Astrocyte (in vitro differentiated cells and primary cell): ENCODE results near the gene CNTRL. TPM values are rescaled to one million over a fixed set of nuclear protein-coding genes. Genes with fewer than 3 reads are reported as not detected.

Experiments used
- DNase-seq: peaks from one replicate; pipeline ENCODE4 v3.0.0-alpha.2; 2010; ENCODE audit warnings: low read depth
- FAIRE-seq: peaks from 2 replicates; lab custom pipeline; 2011; peaks lifted over from hg19 to GRCh38; lab: Jason Lieb, UNC
- H2AFZ ChIP-seq: 2 replicates; pipeline ENCODE4 v1.6.0; 2012; ENCODE audit warnings: low read depth, low read length, inconsistent platforms
- H3K27ac ChIP-seq: 2 replicates; pipeline ENCODE4 v1.5.1; 2011; ENCODE audit warnings: low read depth, low read length, inconsistent platforms
- H3K27me3 ChIP-seq: 2 replicates; pipeline ENCODE4 v1.6.0; 2011; ENCODE audit warnings: low read length, inconsistent platforms; ENCODE audit not compliant: insufficient read depth
- H3K36me3 ChIP-seq: 2 replicates; pipeline ENCODE4 v1.5.1; 2011; ENCODE audit warnings: low read length, inconsistent platforms; ENCODE audit not compliant: insufficient read depth
- H3K4me1 ChIP-seq: 2 replicates; pipeline ENCODE4 v1.5.1; 2011; ENCODE audit warnings: low read length, inconsistent platforms; ENCODE audit not compliant: insufficient read depth
- H3K4me2 ChIP-seq: 2 replicates; pipeline ENCODE4 v1.6.0; 2012; ENCODE audit warnings: low read length, inconsistent platforms
- H3K4me3 ChIP-seq: 2 replicates; pipeline ENCODE4 v1.5.1; 2011; ENCODE audit warnings: low read depth, mild to moderate bottlenecking, low read length, inconsistent platforms; ENCODE audit not compliant: insufficient read depth
- H3K79me2 ChIP-seq: 2 replicates; pipeline ENCODE4 v1.6.0; 2012; ENCODE audit warnings: mild to moderate bottlenecking, low read length, inconsistent platforms; ENCODE audit not compliant: insufficient read depth
- H3K9ac ChIP-seq: 2 replicates; pipeline ENCODE4 v1.6.0; 2012; ENCODE audit warnings: mild to moderate bottlenecking, low read length, inconsistent platforms
- H3K9me3 ChIP-seq: 2 replicates; pipeline ENCODE4 v1.5.1; 2012; ENCODE audit warnings: low read depth, mild to moderate bottlenecking, low read length, inconsistent platforms; ENCODE audit not compliant: insufficient read depth
- H4K20me1 ChIP-seq: 2 replicates; pipeline ENCODE4 v1.6.0; 2012; ENCODE audit warnings: low read length, inconsistent platforms; ENCODE audit not compliant: insufficient read depth
- H3K27ac Mint-ChIP-seq: one replicate; pipeline ENCODE4 v1.8.0; 2021; ENCODE audit warnings: mild to moderate bottlenecking, mixed read lengths; ENCODE audit not compliant: unreplicated experiment
- H3K27me3 Mint-ChIP-seq: one replicate; pipeline ENCODE4 v1.8.0; 2021; ENCODE audit warnings: low read depth, mixed read lengths; ENCODE audit not compliant: unreplicated experiment
- H3K36me3 Mint-ChIP-seq: one replicate; pipeline ENCODE4 v1.8.0; 2021; ENCODE audit warnings: low read depth, mixed read lengths; ENCODE audit not compliant: unreplicated experiment
- H3K4me1 Mint-ChIP-seq: one replicate; pipeline ENCODE4 v1.8.0; 2021; ENCODE audit warnings: low read depth, mixed read lengths; ENCODE audit not compliant: unreplicated experiment
- H3K4me3 Mint-ChIP-seq: one replicate; pipeline ENCODE4 v1.8.0; 2021; ENCODE audit warnings: mild to moderate bottlenecking, moderate library complexity, mixed read lengths; ENCODE audit not compliant: unreplicated experiment
- H3K9me3 Mint-ChIP-seq: one replicate; pipeline ENCODE4 v1.8.0; 2021; ENCODE audit warnings: mild to moderate bottlenecking, mixed read lengths; ENCODE audit not compliant: unreplicated experiment
- EZH2 ChIP-seq: IDR thresholded peaks from 2 replicates; pipeline ENCODE4 v1.6.1; 2012; ENCODE audit warnings: mild to moderate bottlenecking, low read length, inconsistent platforms; ENCODE audit not compliant: insufficient read depth
- total RNA-seq: library from RNA; stranded (reverse); gene quantifications from 2 replicates; pipeline ENCODE4 v1.2.1, GENCODE V29; 2021
- TF ChIP-seq, protein P1 (sequence below): IDR thresholded peaks from 2 replicates; pipeline ENCODE4 v1.5.1; 2011; ENCODE audit warnings: low read depth, mild to moderate bottlenecking, inconsistent platforms, low read length, moderate library complexity; ENCODE audit not compliant: insufficient read depth

The CNTRL gene
- total RNA-seq, 1 donor from 2014 or later = 4.4 TPM

- Mint-ChIP-seq H3K27ac (no peak within 1 kb of the TSS), H3K36me3 (no peaks in the 10 kb centered on the region), H3K9me3 (no peaks in the 10 kb centered on the region), H3K27me3 (no peaks in the 10 kb centered on the region), H3K4me1 (peaks cover 7% of the 10 kb centered on the region), H3K4me3 (no peak within 1 kb of the TSS)
- no peaks in the 10 kb centered on the region for H3K4me1 ChIP-seq
- TF ChIP-seq, protein P1, sequence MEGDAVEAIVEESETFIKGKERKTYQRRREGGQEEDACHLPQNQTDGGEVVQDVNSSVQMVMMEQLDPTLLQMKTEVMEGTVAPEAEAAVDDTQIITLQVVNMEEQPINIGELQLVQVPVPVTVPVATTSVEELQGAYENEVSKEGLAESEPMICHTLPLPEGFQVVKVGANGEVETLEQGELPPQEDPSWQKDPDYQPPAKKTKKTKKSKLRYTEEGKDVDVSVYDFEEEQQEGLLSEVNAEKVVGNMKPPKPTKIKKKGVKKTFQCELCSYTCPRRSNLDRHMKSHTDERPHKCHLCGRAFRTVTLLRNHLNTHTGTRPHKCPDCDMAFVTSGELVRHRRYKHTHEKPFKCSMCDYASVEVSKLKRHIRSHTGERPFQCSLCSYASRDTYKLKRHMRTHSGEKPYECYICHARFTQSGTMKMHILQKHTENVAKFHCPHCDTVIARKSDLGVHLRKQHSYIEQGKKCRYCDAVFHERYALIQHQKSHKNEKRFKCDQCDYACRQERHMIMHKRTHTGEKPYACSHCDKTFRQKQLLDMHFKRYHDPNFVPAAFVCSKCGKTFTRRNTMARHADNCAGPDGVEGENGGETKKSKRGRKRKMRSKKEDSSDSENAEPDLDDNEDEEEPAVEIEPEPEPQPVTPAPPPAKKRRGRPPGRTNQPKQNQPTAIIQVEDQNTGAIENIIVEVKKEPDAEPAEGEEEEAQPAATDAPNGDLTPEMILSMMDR = no peak
- no peaks in the 10 kb centered on the region for H3K79me2 ChIP-seq
- H3K9me3 ChIP-seq = no peaks in the 10 kb centered on the region
- H4K20me1 ChIP-seq = no peaks in the 10 kb centered on the region
- no peak for DNase-seq
- no peak within 1 kb of the TSS for H3K27ac ChIP-seq
- H3K4me3 ChIP-seq = no peak within 1 kb of the TSS
- peak; percentile 68 for FAIRE-seq
- H2AFZ ChIP-seq = no peak within 1 kb of the TSS
- H3K36me3 ChIP-seq = no peaks in the 10 kb centered on the region
- no peak within 1 kb of the TSS for H3K4me2 ChIP-seq
- H3K9ac ChIP-seq = no peak within 1 kb of the TSS
- no peaks in the 10 kb centered on the region for H3K27me3 ChIP-seq
Observed at GRCh38 chr9:121050128-121050988, 24.4 kb upstream of the CNTRL start, which contains the start of gene C5. TSS of gene C5 (minus strand) at chr9:121050275. CDS start at chr9:121050246, 29 bp downstream.

DNA sequence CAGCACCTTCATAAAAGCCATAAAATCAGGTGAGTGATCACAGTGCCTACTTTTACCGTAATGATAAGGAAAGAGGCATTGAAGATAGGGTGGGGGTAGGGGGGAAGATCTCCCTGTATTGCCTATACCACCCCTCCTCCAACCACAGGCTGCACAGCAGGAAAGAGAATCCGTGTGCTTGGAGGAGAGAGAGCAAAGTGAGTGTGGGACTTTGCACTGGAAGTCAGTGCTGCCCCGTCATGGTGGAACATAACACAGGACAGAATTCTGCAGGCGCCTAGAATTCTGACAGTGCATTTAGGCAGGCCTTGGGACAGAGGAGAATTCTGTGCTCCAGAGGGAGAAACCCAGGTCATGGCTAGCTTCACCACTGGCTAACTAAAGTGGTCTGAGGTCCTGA, 21.2 kb upstream of the CNTRL start:
- Mint-ChIP-seq H3K36me3 (no peaks in the 10 kb centered on the region), H3K27me3 (no peaks in the 10 kb centered on the region), H3K9me3 (no peaks in the 10 kb centered on the region), H3K4me3 (no peak overlapping the region), H3K4me1 (peaks cover 4% of the 10 kb centered on the region), H3K27ac (no peak overlapping the region)
- Histone ChIP-seq H3K4me3 (no peak overlapping the region), H3K9me3 (no peaks in the 10 kb centered on the region), H3K9ac (no peak overlapping the region), H3K4me2 (no peak overlapping the region), H3K36me3 (no peaks in the 10 kb centered on the region), H3K79me2 (no peaks in the 10 kb centered on the region), H3K27ac (no peak overlapping the region), H3K27me3 (no peaks in the 10 kb centered on the region), H4K20me1 (no peaks in the 10 kb centered on the region), H2AFZ (no peak overlapping the region), H3K4me1 (no peaks in the 10 kb centered on the region)
- DNase-seq (no peak), FAIRE-seq (no peak)
- TF ChIP-seq, protein P1 = no peak
- TF ChIP-seq EZH2 = no peak

GRCh38 chr9:121055642-121056143, 19.1 kb upstream of the CNTRL start:
- no peaks in the 10 kb centered on the region for H3K4me1 ChIP-seq
- H3K4me3 ChIP-seq = no peak overlapping the region
- no peak overlapping the region for H3K9ac ChIP-seq
- no peaks in the 10 kb centered on the region for H3K4me1 Mint-ChIP-seq
- H3K27ac Mint-ChIP-seq = no peak overlapping the region
- FAIRE-seq = no peak
- TF ChIP-seq, protein P1 = peak; percentile 29
- TF ChIP-seq EZH2 = no peak
- no peaks in the 10 kb centered on the region for H3K9me3 ChIP-seq
- DNase-seq = no peak
- no peaks in the 10 kb centered on the region for H3K27me3 ChIP-seq
- H3K27me3 Mint-ChIP-seq = no peaks in the 10 kb centered on the region
- H2AFZ ChIP-seq = no peak overlapping the region
- no peaks in the 10 kb centered on the region for H3K79me2 ChIP-seq
- H3K4me3 Mint-ChIP-seq = no peak overlapping the region
- H3K4me2 ChIP-seq = no peak overlapping the region
- no peaks in the 10 kb centered on the region for H4K20me1 ChIP-seq
- no peaks in the 10 kb centered on the region for H3K36me3 Mint-ChIP-seq
- no peaks in the 10 kb centered on the region for H3K36me3 ChIP-seq
- no peak overlapping the region for H3K27ac ChIP-seq
- no peaks in the 10 kb centered on the region for H3K9me3 Mint-ChIP-seq
